CD14-positive monocyte (primary cell): Measurements from ENCODE around the gene CMTM2. TPM values are rescaled to one million over a fixed set of nuclear protein-coding genes. Genes with fewer than 3 reads are reported as not detected.

Experiments used
- DNase-seq, 3 donors: peaks; one replicate each; pipeline ENCODE4 v3.0.0-alpha.2; 2011 to 2022
- H2AFZ ChIP-seq: 2 replicates; pipeline ENCODE4 v1.6.0; 2012; ENCODE audit warnings: mild to moderate bottlenecking, low read depth, low read length, inconsistent platforms; ENCODE audit not compliant: insufficient read depth, poor library complexity, severe bottlenecking
- H3K27ac ChIP-seq, 2 donors: 1 replicate in 1 of 2; 2 replicates in 1 of 2; pipeline ENCODE4 v1.5.1; 2012 to 2013; ENCODE audit warnings: low read length in 2 of 2, control low read depth in 1 of 2, inconsistent platforms in 1 of 2, low read depth in 1 of 2, mild to moderate bottlenecking in 1 of 2
- H3K27me3 ChIP-seq, 2 donors: one replicate each; pipeline versions ENCODE4 v1.6.0 to v1.6.1; 2011 to 2013; ENCODE audit warnings: low read length in 2 of 2; ENCODE audit not compliant: control insufficient read depth in 2 of 2, insufficient read depth in 2 of 2
- H3K36me3 ChIP-seq, 2 donors: replicated peaks in 1 of 2; 1 replicate in 1 of 2; 2 replicates in 1 of 2; pipeline versions ENCODE4 v1.5.1 to v1.6.1; 2012 to 2013; ENCODE audit warnings: low read length in 2 of 2, control low read depth in 1 of 2, inconsistent platforms in 1 of 2, mild to moderate bottlenecking in 1 of 2; ENCODE audit not compliant: insufficient read depth in 2 of 2, control insufficient read depth in 1 of 2
- H3K4me1 ChIP-seq, 2 donors: 1 replicate in 1 of 2; 2 replicates in 1 of 2; pipeline versions ENCODE4 v1.5.1 to v1.6.1; 2012 to 2013; ENCODE audit warnings: low read length in 2 of 2, control low read depth in 1 of 2, inconsistent platforms in 1 of 2, mild to moderate bottlenecking in 1 of 2, moderate library complexity in 1 of 2; ENCODE audit not compliant: insufficient read depth in 2 of 2, control insufficient read depth in 1 of 2
- H3K4me2 ChIP-seq: replicated peaks from 2 replicates; pipeline ENCODE3; 2012; ENCODE audit warnings: low read length, moderate library complexity, mild to moderate bottlenecking; ENCODE audit not compliant: poor library complexity, severe bottlenecking; ENCODE audit errors: extremely low read depth
- H3K4me3 ChIP-seq, 3 experiments: fragments of 200-600 bp in 1 of 3; sonication (generic) in 1 of 3; replicated peaks in 1 of 3; 1 replicate in 2 of 3; 2 replicates in 1 of 3; pipeline ENCODE4 v1.5.1; 2011 to 2013; ENCODE audit warnings: low read length in 3 of 3, mild to moderate bottlenecking in 3 of 3, control low read depth in 2 of 3, low read depth in 2 of 3, inconsistent platforms in 1 of 3, moderate library complexity in 1 of 3
- H3K79me2 ChIP-seq: 2 replicates; pipeline ENCODE4 v1.6.0; 2012; ENCODE audit warnings: mild to moderate bottlenecking, control low read depth, inconsistent platforms, low read length, moderate library complexity; ENCODE audit not compliant: insufficient read depth
- H3K9ac ChIP-seq: 2 replicates; pipeline ENCODE4 v1.6.0; 2017; ENCODE audit warnings: low read length, mild to moderate bottlenecking; ENCODE audit not compliant: insufficient read depth, poor library complexity, severe bottlenecking
- H3K9me3 ChIP-seq, 2 donors: replicated peaks in 1 of 2; 1 replicate in 1 of 2; 2 replicates in 1 of 2; pipeline versions ENCODE4 v1.5.1 to v1.6.1; 2012 to 2013; ENCODE audit warnings: low read length in 2 of 2, control low read depth in 1 of 2; ENCODE audit not compliant: control insufficient read depth in 1 of 2, insufficient read depth in 1 of 2
- H4K20me1 ChIP-seq: 2 replicates; pipeline ENCODE4 v1.6.0; 2012; ENCODE audit warnings: mild to moderate bottlenecking, low read length, control low read depth, moderate library complexity; ENCODE audit not compliant: insufficient read depth
- H3K27ac Mint-ChIP-seq, 7 donors: one replicate each; pipeline ENCODE4 v1.8.0; 2020; ENCODE audit warnings: mild to moderate bottlenecking in 7 of 7, mixed read lengths in 7 of 7, moderate library complexity in 6 of 7, inconsistent platforms in 2 of 7
- H3K27me3 Mint-ChIP-seq, 3 donors: one replicate each; pipeline ENCODE4 v1.8.0; 2021 to 2022; ENCODE audit warnings: low read depth in 3 of 3, mild to moderate bottlenecking in 3 of 3, mixed read lengths in 3 of 3, moderate library complexity in 3 of 3, inconsistent platforms in 1 of 3
- H3K36me3 Mint-ChIP-seq, 2 donors: one replicate each; pipeline ENCODE4 v1.8.0; 2020; ENCODE audit warnings: mixed read lengths in 2 of 2, inconsistent platforms in 1 of 2, mild to moderate bottlenecking in 1 of 2
- H3K4me1 Mint-ChIP-seq: one replicate; pipeline ENCODE4 v1.8.0; 2020; ENCODE audit warnings: mild to moderate bottlenecking, mixed read lengths
- H3K4me3 Mint-ChIP-seq, 2 donors: one replicate each; pipeline ENCODE4 v1.8.0; 2020; ENCODE audit warnings: mild to moderate bottlenecking in 2 of 2, mixed read lengths in 2 of 2, moderate library complexity in 1 of 2
- H3K9me3 Mint-ChIP-seq, 7 donors: one replicate each; pipeline ENCODE4 v1.8.0; 2020 to 2022; ENCODE audit warnings: mixed read lengths in 7 of 7, mild to moderate bottlenecking in 6 of 7, moderate library complexity in 6 of 7, inconsistent platforms in 2 of 7
- WGBS: methylation state at CpG from one replicate; pipeline ENCODE4 v1.1.5; 2013; ENCODE audit warnings: missing lambda C conversion rate; ENCODE audit not compliant: insufficient coverage; 5-methylcytosine and 5-hydroxymethylcytosine counted together
- intact Hi-C, 2 donors: fragments of 100-400 bp; cut with micrococcal nuclease; formaldehyde crosslinking; loops; one replicate each; pipeline versions ENCODE4 v1.15.0 to v1.15.1; 2023
- polyA plus RNA-seq, 3 donors: library from polyadenylated mRNA; depleted of rRNA in 1 of 3; unstranded in 2 of 3; stranded (reverse) in 1 of 3; fragments of 300-500 nt in 2 of 3; fragments of >200 nt in 1 of 3; fragmentation: Illumina TruSeq in 2 of 3; gene quantifications; 1 replicate in 2 of 3; 2 replicates in 1 of 3; pipeline ENCODE4 v1.2.3, GENCODE V29; 2012 to 2021
- TF ChIP-seq, protein P1 (sequence below): fragments of 200-600 bp; IDR thresholded peaks from one replicate; pipeline ENCODE4 v1.8.0; 2022; ENCODE audit warnings: antibody characterized with exemption, mild to moderate bottlenecking

CMTM2 gene
- polyA plus RNA-seq, 3 donors: 11.0 to 41.6 (median 39.1) TPM

DNA sequence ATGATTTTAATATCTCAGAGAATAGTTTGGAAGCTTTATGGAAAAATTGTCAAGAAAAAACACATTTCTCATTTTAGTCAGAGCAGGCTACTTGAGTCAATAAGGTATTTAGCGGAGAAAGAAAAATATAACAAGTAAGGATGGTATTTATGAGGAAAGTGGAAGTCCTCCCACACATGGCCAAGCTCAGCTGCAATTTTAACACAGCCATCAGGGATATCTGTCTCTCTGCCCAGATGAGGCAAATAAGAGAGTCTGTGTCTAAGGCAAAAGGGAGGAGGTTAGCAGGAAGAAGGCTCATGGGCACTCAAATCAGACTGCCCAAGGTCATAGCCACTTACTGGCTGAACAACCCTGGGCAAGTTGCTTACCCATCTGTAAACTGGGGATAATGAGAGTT lies 5.2 kb upstream of the CMTM2 start:
- intact Hi-C loops: no loop called here
- no peak overlapping the region for H3K4me3 ChIP-seq
- H3K79me2 ChIP-seq: no peaks in the 10 kb centered on the region
- peaks cover 0 to 6% of the 10 kb centered on the region in 2 donors for H3K9me3 ChIP-seq
- no peak overlapping the region for H3K9ac ChIP-seq
- peaks cover 36 to 40% of the 10 kb centered on the region in 2 donors for H3K36me3 Mint-ChIP-seq
- DNase-seq: no peak
- H4K20me1 ChIP-seq: peaks cover 8% of the 10 kb centered on the region
- H3K27me3 ChIP-seq: peaks cover 18 to 20% of the 10 kb centered on the region in 2 donors
- TF ChIP-seq, protein P1, sequence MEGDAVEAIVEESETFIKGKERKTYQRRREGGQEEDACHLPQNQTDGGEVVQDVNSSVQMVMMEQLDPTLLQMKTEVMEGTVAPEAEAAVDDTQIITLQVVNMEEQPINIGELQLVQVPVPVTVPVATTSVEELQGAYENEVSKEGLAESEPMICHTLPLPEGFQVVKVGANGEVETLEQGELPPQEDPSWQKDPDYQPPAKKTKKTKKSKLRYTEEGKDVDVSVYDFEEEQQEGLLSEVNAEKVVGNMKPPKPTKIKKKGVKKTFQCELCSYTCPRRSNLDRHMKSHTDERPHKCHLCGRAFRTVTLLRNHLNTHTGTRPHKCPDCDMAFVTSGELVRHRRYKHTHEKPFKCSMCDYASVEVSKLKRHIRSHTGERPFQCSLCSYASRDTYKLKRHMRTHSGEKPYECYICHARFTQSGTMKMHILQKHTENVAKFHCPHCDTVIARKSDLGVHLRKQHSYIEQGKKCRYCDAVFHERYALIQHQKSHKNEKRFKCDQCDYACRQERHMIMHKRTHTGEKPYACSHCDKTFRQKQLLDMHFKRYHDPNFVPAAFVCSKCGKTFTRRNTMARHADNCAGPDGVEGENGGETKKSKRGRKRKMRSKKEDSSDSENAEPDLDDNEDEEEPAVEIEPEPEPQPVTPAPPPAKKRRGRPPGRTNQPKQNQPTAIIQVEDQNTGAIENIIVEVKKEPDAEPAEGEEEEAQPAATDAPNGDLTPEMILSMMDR: no peak
- H3K9me3 Mint-ChIP-seq: peaks cover 0 to 11% (median 4%) of the 10 kb centered on the region in 7 donors
- H3K27ac Mint-ChIP-seq: peak overlapping the region in 1 of 7 donors; percentile 77
- no peak overlapping the region for H3K27ac ChIP-seq
- H3K4me1 Mint-ChIP-seq: peaks cover 35% of the 10 kb centered on the region
- peaks cover 19 to 25% (median 22%) of the 10 kb centered on the region in 3 donors for H3K27me3 Mint-ChIP-seq
- H3K4me2 ChIP-seq: no peak overlapping the region
- no peak overlapping the region for H3K4me3 Mint-ChIP-seq
- H3K4me1 ChIP-seq: peaks cover 14 to 19% of the 10 kb centered on the region in 2 donors
- H3K36me3 ChIP-seq: peaks cover 0 to 4% of the 10 kb centered on the region in 2 donors
- H2AFZ ChIP-seq: no peak overlapping the region
- WGBS: no CpG with 5 or more reads among the region's 1 CpG

DNA sequence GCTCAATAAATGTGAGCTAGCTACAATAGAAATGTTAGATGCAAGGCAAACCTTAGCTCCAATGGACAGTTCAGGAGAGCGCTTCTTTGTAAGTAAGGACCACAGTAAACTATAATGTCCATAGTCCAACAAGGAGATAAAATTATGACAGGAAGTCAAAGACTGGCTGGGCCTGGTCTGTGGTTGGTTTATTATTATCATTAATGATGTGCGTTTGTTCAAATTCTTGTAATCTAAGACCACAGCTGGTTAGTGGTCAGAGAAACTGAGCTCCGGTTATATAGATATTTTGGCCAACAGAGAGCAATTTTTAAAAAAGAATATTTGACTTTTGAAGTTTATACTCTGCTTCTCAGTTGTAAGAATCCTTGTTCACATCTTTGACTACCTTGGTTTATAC lies 4.7 kb upstream of the CMTM2 start:
- Histone ChIP-seq H3K79me2 (no peaks in the 10 kb centered on the region), H3K9me3 (peaks cover 0 to 6% of the 10 kb centered on the region in 2 donors), H2AFZ (no peak overlapping the region), H3K4me3 (no peak overlapping the region), H3K9ac (no peak overlapping the region), H4K20me1 (peaks cover 8% of the 10 kb centered on the region), H3K27ac (no peak overlapping the region), H3K27me3 (peaks cover 22 to 24% of the 10 kb centered on the region in 2 donors), H3K4me2 (no peak overlapping the region), H3K4me1 (peaks cover 15 to 19% of the 10 kb centered on the region in 2 donors), H3K36me3 (peaks cover 0 to 4% of the 10 kb centered on the region in 2 donors)
- H3K27ac Mint-ChIP-seq: peak overlapping the region in 1 of 7 donors; percentile 40
- H3K27me3 Mint-ChIP-seq: peaks cover 24 to 30% (median 26%) of the 10 kb centered on the region in 3 donors
- peaks cover 35% of the 10 kb centered on the region for H3K4me1 Mint-ChIP-seq
- no peak overlapping the region for H3K4me3 Mint-ChIP-seq
- intact Hi-C loops: no loop called here
- WGBS: 100% methylated on average over 1 of the region's 3 CpGs
- peaks cover 39% of the 10 kb centered on the region in 2 donors for H3K36me3 Mint-ChIP-seq
- TF ChIP-seq, protein P1: no peak
- DNase-seq: no peak
- peaks cover 0 to 11% (median 4%) of the 10 kb centered on the region in 7 donors for H3K9me3 Mint-ChIP-seq
